ENCODE results near the gene GJA4.

DNA sequence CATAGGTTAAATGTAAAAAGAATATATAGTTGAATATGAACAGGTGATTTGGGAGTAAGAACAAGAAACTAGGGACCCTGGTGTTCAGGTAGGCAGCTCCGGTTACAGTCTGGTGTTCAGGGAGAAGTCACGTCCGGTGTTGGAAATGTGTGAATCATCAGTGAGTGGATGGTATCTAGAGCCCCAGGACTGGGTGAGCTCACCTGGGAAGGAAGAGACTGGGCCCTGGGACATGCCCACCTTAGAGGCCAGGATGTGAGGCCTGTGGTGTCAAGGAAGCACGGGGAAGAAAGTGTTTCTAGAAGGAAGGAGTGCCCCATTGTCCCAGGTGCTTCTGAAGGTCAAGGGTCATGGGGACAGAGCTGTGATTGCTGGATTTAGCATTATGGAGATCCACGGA lies 13.3 kb upstream of the GJA4 start:
- no peak for TF ChIP-seq EZH2 (IDR thresholded peaks at IDR 0.05; ENCODE audit: borderline replicate concordance, low read length)
- TF ChIP-seq, protein P1, sequence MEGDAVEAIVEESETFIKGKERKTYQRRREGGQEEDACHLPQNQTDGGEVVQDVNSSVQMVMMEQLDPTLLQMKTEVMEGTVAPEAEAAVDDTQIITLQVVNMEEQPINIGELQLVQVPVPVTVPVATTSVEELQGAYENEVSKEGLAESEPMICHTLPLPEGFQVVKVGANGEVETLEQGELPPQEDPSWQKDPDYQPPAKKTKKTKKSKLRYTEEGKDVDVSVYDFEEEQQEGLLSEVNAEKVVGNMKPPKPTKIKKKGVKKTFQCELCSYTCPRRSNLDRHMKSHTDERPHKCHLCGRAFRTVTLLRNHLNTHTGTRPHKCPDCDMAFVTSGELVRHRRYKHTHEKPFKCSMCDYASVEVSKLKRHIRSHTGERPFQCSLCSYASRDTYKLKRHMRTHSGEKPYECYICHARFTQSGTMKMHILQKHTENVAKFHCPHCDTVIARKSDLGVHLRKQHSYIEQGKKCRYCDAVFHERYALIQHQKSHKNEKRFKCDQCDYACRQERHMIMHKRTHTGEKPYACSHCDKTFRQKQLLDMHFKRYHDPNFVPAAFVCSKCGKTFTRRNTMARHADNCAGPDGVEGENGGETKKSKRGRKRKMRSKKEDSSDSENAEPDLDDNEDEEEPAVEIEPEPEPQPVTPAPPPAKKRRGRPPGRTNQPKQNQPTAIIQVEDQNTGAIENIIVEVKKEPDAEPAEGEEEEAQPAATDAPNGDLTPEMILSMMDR (IDR thresholded peaks at IDR 0.05; ENCODE audit: low read length), result no peak
